Measurements from ENCODE around the gene TREML1.

GRCh38 chr6:41157323-41157722 lies 3.2 kb upstream of the TREML1 start:
- TF ChIP-seq SMARCB1 (IDR thresholded peaks at IDR 0.05; ENCODE audit: insufficient read length, low read depth) = no peak
- TF ChIP-seq RAD51 (IDR thresholded peaks at IDR 0.05; ENCODE audit: borderline replicate concordance, low read depth) = no peak
- no peak for TF ChIP-seq MTA2 (IDR thresholded peaks at IDR 0.05; ENCODE audit: low read depth)
- no peak for TF ChIP-seq PCBP2 (IDR thresholded peaks at IDR 0.05; ENCODE audit: low read depth, low read length, poor library complexity, severe bottlenecking)
- no peak for TF ChIP-seq NRF1 (conservative IDR thresholded peaks at IDR 0.05 in 1 of 2, IDR thresholded peaks at IDR 0.05 in 1 of 2)
- no peak for TF ChIP-seq EP300 (IDR thresholded peaks at IDR 0.05; ENCODE audit: low read length)
- TF ChIP-seq FOXA1 (IDR thresholded peaks at IDR 0.05; ENCODE audit: borderline replicate concordance) = no peak
- no peak for TF ChIP-seq GABPA (tag; conservative IDR thresholded peaks at IDR 0.05; ENCODE audit: low read depth)
- TF ChIP-seq POLR2AphosphoS5 (IDR thresholded peaks at IDR 0.05; ENCODE audit: control insufficient read depth, insufficient read depth, low read depth, low read length) = no peak
- TF ChIP-seq FOXO4 (CRISPR knock-in tag; IDR thresholded peaks at IDR 0.05) = no peak
- TF ChIP-seq TEAD4 (IDR thresholded peaks at IDR 0.05; ENCODE audit: low read length) = no peak
- TF ChIP-seq TEAD4 (CRISPR knock-in tag; IDR thresholded peaks at IDR 0.05; ENCODE audit: borderline replicate concordance) = no peak
- no peak for TF ChIP-seq ZNF740 (CRISPR knock-in tag; IDR thresholded peaks at IDR 0.05)
- TF ChIP-seq ZNF740 (tag; IDR thresholded peaks at IDR 0.05) = no peak
- no peak for TF ChIP-seq ZNF507 (tag; conservative IDR thresholded peaks at IDR 0.05)
- no peak for TF ChIP-seq MAX (CRISPR knock-in tag; IDR thresholded peaks at IDR 0.05)

Measured in K562 (cell line).